Gastrocnemius medialis (tissue), 4 donors: ENCODE measurements around the gene ITPR2. TPM values are rescaled to one million over a fixed set of nuclear protein-coding genes. Genes with fewer than 3 reads are reported as not detected.

Experiments
- ATAC-seq, 2 donors: fragments of 150-250 bp; one replicate each; pipeline ENCODE4 v1.9.1; 2016
- DNase-seq, 2 donors: peaks; one replicate each; pipeline ENCODE4 v3.0.0-alpha.2; 2019
- H3K27ac ChIP-seq, 4 donors: fragments of 200-600 bp; sonication (generic); 1 replicate in 1 of 4; 2 replicates in 3 of 4; pipeline ENCODE4 v1.5.1; 2016 to 2018; ENCODE audit warnings: mild to moderate bottlenecking in 2 of 4, moderate library complexity in 1 of 4
- H3K27me3 ChIP-seq, 3 donors: fragments of 200-600 bp; sonication (generic) in 2 of 3; 1 replicate in 1 of 3; 2 replicates in 2 of 3; pipeline versions ENCODE4 v1.5.1 to v1.6.0; 2016 to 2019; ENCODE audit warnings: mild to moderate bottlenecking in 1 of 3, moderate library complexity in 1 of 3
- H3K36me3 ChIP-seq, 2 donors: fragments of 200-600 bp; sonication (generic) in 1 of 2; one replicate each; pipeline ENCODE4 v1.5.1; 2017 to 2018
- H3K4me1 ChIP-seq, 2 donors: fragments of 200-600 bp; sonication (generic) in 1 of 2; one replicate each; pipeline ENCODE4 v1.5.1; 2016 to 2017; ENCODE audit warnings: mild to moderate bottlenecking in 2 of 2
- H3K4me3 ChIP-seq, 4 donors: fragments of 200-600 bp; sonication (generic) in 3 of 4; 1 replicate in 1 of 4; 2 replicates in 3 of 4; pipeline ENCODE4 v1.5.1; 2016 to 2019; ENCODE audit warnings: mild to moderate bottlenecking in 2 of 4
- H3K9me3 ChIP-seq, 3 donors: fragments of 200-600 bp; sonication (generic) in 2 of 3; 1 replicate in 1 of 3; 2 replicates in 2 of 3; pipeline ENCODE4 v1.5.1; 2016 to 2019
- POLR2A ChIP-seq, 2 donors: fragments of 450-650 bp; IDR thresholded peaks; one replicate each; pipeline ENCODE4 v1.6.1; 2017; ENCODE audit warnings: antibody characterized with exemption in 2 of 2, mild to moderate bottlenecking in 2 of 2, moderate library complexity in 2 of 2
- in situ Hi-C, 4 donors: fragments of 200-750 bp; cut with MboI; loops; one replicate each; pipeline versions ENCODE4 v1.15.0 to v1.8.0; 2017; ENCODE audit warnings: low sequenced_read_pairs in 4 of 4
- intact Hi-C: fragments of 100-400 bp; cut with DNase I; formaldehyde crosslinking; loops from one replicate; pipeline ENCODE4 v1.15.1; 2023; ENCODE audit warnings: low total_unique reads
- total RNA-seq, 4 donors: library from RNA; depleted of rRNA; stranded (reverse); fragments of >200 nt; gene quantifications; one replicate each; pipeline versions ENCODE4 v1.1.0 to v1.2.3, GENCODE V29; 2016
- TF ChIP-seq, protein P1 (sequence below), 5 experiments: fragments of 450-650 bp in 3 of 5; fragments of 200-600 bp in 2 of 5; sonication (generic) in 2 of 5; IDR thresholded peaks in 4 of 5; conservative IDR thresholded peaks in 1 of 5; 1 replicate in 4 of 5; 2 replicates in 1 of 5; pipeline ENCODE4 v1.5.1; 2016 to 2019; ENCODE audit warnings: antibody characterized with exemption in 5 of 5, mild to moderate bottlenecking in 3 of 5, moderate library complexity in 3 of 5

ITPR2 gene
- total RNA-seq, 4 donors from 2014 or later = 3.8 to 23.8 (median 4.1) TPM

DNA sequence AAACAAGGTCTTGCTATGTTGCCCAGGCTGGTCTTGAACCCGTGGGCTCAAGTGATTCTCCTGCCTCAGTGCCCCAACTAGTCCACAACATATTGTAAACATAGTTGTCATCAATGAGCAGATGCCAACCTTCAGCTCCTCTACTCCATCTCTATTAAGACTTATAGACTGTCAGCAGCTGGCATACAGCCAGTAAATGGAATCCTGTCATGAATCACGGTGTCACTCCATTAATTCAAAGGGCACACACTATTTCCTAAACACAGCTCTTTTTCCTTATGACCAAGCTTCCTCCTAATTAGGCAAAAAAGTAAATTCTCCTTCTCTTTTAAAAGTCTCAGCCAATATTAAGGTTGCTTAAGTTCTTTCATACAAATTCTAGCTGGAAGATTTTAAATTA lies 111.2 kb downstream of the ITPR2 start:
- TF ChIP-seq POLR2A (IDR thresholded peaks at IDR 0.05) = no peak
- TF ChIP-seq, protein P1, sequence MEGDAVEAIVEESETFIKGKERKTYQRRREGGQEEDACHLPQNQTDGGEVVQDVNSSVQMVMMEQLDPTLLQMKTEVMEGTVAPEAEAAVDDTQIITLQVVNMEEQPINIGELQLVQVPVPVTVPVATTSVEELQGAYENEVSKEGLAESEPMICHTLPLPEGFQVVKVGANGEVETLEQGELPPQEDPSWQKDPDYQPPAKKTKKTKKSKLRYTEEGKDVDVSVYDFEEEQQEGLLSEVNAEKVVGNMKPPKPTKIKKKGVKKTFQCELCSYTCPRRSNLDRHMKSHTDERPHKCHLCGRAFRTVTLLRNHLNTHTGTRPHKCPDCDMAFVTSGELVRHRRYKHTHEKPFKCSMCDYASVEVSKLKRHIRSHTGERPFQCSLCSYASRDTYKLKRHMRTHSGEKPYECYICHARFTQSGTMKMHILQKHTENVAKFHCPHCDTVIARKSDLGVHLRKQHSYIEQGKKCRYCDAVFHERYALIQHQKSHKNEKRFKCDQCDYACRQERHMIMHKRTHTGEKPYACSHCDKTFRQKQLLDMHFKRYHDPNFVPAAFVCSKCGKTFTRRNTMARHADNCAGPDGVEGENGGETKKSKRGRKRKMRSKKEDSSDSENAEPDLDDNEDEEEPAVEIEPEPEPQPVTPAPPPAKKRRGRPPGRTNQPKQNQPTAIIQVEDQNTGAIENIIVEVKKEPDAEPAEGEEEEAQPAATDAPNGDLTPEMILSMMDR (IDR thresholded peaks at IDR 0.05 in 4 of 5, conservative IDR thresholded peaks at IDR 0.05 in 1 of 5) = no peak
- Histone ChIP-seq H3K4me1 (peaks cover 5 to 9% of the 10 kb centered on the region in 2 donors), H3K9me3 (no peaks in the 10 kb centered on the region), H3K27me3 (no peaks in the 10 kb centered on the region), H3K4me3 (no peak overlapping the region), H3K36me3 (no peaks in the 10 kb centered on the region), H3K27ac (no peak overlapping the region)
- intact Hi-C loops = no loop called here
- ATAC-seq = no peak
- in situ Hi-C loops = no loop called here
- DNase-seq = no peak

DNA sequence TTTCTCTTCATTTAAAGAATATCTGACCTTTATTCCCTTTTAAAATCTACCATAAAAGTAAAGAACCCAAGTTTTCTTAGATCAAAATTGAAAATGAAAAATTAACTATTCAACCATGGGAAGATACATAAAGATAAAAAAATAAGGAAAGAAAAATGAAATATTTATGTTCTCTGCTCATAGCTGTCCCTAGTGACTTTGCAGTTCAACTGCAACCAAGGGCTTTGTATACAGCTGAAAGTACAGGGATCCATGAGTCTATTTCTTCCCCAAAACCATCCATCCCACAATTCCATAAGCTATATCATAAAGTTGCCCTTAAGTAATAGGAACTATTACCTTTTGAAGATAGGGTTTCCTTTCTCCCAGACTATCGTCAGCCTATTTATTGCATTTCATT lies 113.1 kb downstream of the ITPR2 start:
- in situ Hi-C loops = no loop called here

DNA sequence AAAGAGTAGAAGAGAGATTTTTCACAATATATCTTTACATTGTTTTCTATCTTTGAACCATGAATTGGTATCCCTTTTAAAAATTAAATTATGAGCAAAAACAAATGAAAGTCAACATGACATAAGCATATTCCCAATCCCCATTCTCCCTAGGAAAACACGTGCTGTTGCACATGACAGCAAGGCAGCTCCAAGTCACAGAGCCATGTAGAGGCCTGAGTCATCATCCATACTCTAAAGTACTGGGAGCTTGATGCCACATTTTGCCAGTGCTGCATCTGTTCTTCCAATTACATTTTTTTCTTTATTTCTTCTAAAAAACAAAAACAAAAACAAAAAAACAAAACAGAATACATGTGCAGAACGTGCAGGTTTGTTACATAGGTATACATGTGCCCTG lies 115.2 kb downstream of the ITPR2 start:
- Histone ChIP-seq H3K27me3 (no peaks in the 10 kb centered on the region), H3K36me3 (peaks cover 0 to 11% of the 10 kb centered on the region in 2 donors), H3K27ac (no peak overlapping the region), H3K4me3 (no peak overlapping the region), H3K9me3 (no peaks in the 10 kb centered on the region), H3K4me1 (no peaks in the 10 kb centered on the region)
- intact Hi-C loops (no loop called here), in situ Hi-C loops (no loop called here)
- DNase-seq (no peak), ATAC-seq (no peak)
- TF ChIP-seq, protein P1 (IDR thresholded peaks at IDR 0.05 in 4 of 5, conservative IDR thresholded peaks at IDR 0.05 in 1 of 5) = no peak
- no peak for TF ChIP-seq POLR2A (IDR thresholded peaks at IDR 0.05)

More for the DNA sequence above, 113.1 kb downstream of the ITPR2 start:
- no peak overlapping the region for H3K4me3 ChIP-seq
- intact Hi-C loops = no loop called here
- H3K9me3 ChIP-seq = no peaks in the 10 kb centered on the region
- peaks cover 0 to 11% of the 10 kb centered on the region in 2 donors for H3K36me3 ChIP-seq
- no peaks in the 10 kb centered on the region for H3K27me3 ChIP-seq
- peaks cover 5 to 8% of the 10 kb centered on the region in 2 donors for H3K4me1 ChIP-seq
- no peak for TF ChIP-seq POLR2A (IDR thresholded peaks at IDR 0.05)
- TF ChIP-seq, protein P1 (IDR thresholded peaks at IDR 0.05 in 4 of 5, conservative IDR thresholded peaks at IDR 0.05 in 1 of 5) = no peak
- ATAC-seq = no peak
- no peak for DNase-seq
- H3K27ac ChIP-seq = no peak overlapping the region

DNA sequence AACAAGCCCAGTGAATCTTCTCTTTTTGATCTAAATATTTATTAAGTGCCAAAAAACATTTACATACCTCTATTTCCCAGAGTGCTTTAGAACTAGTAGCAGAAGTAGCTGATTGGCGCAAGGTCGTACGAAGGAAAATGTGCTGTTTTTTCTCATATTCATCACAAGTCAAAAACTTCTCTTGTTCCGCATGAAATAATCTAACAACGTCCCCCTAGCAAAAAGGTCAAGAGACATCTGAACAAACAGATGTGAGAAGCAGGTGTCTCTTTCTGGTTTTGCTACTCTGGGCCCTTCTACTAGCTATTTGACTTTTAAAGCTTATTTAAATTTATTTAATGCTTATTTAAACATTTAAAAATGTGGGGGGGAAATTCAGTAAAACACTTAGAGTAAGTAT lies 117.8 kb downstream of the ITPR2 start:
- intact Hi-C loops (no loop called here), in situ Hi-C loops (no loop called here)
- TF ChIP-seq, protein P1 (IDR thresholded peaks at IDR 0.05 in 4 of 5, conservative IDR thresholded peaks at IDR 0.05 in 1 of 5) = no peak
- no peak for TF ChIP-seq POLR2A (IDR thresholded peaks at IDR 0.05)
- DNase-seq (no peak), ATAC-seq (no peak)
- no peaks in the 10 kb centered on the region for H3K9me3 ChIP-seq
- no peaks in the 10 kb centered on the region for H3K4me1 ChIP-seq
- no peak overlapping the region for H3K27ac ChIP-seq
- H3K4me3 ChIP-seq = no peak overlapping the region
- H3K36me3 ChIP-seq = peaks cover 0 to 11% of the 10 kb centered on the region in 2 donors
- no peaks in the 10 kb centered on the region for H3K27me3 ChIP-seq

DNA sequence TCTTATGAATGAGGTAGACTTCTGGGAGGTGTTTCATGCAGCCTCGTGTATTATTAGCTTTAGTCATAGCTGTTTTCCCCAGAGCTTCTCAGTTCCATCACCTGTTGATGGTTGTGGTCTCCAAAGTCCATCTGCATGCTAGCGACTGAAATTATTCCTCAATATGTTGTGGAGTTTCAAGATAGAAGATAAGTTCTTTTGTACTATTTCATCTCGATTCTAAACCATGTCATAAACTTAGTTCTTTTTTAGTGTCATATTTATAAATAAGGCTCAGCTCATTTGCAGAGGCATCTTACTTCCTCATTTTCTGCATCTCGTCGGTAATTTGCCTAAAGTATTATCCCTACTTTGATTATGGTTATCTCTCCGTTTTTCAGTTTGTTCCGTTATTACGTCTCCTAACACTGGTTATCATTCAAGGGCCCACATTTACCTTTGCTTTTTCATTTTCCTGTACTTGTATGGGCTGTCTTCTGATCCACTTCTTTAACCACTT lies 119.1 kb downstream of the ITPR2 start:
- ATAC-seq = no peak
- in situ Hi-C loops = no loop called here
- Histone ChIP-seq H3K9me3 (no peaks in the 10 kb centered on the region), H3K27me3 (no peaks in the 10 kb centered on the region), H3K36me3 (peaks cover 0 to 11% of the 10 kb centered on the region in 2 donors), H3K4me3 (no peak overlapping the region), H3K4me1 (no peaks in the 10 kb centered on the region), H3K27ac (no peak overlapping the region)
- intact Hi-C loops = no loop called here
- DNase-seq = no peak
- no peak for TF ChIP-seq POLR2A (IDR thresholded peaks at IDR 0.05)
- TF ChIP-seq, protein P1 (IDR thresholded peaks at IDR 0.05 in 4 of 5, conservative IDR thresholded peaks at IDR 0.05 in 1 of 5) = no peak
